GM18858 (cell line): ENCODE measurements around the gene MAP2K4.
"Not testable (repeated sequence)": the region's sequence is repeated elsewhere in the genome, so short reads cannot be mapped to it uniquely, and the experiment has no call there.

Source experiments
- ATAC-seq: cut with Tn5 transposase; IDR thresholded peaks from one replicate; pipeline ENCODE4 v1.9.1; 2021; ENCODE audit not compliant: unreplicated experiment

MAP2K4 gene

DNA sequence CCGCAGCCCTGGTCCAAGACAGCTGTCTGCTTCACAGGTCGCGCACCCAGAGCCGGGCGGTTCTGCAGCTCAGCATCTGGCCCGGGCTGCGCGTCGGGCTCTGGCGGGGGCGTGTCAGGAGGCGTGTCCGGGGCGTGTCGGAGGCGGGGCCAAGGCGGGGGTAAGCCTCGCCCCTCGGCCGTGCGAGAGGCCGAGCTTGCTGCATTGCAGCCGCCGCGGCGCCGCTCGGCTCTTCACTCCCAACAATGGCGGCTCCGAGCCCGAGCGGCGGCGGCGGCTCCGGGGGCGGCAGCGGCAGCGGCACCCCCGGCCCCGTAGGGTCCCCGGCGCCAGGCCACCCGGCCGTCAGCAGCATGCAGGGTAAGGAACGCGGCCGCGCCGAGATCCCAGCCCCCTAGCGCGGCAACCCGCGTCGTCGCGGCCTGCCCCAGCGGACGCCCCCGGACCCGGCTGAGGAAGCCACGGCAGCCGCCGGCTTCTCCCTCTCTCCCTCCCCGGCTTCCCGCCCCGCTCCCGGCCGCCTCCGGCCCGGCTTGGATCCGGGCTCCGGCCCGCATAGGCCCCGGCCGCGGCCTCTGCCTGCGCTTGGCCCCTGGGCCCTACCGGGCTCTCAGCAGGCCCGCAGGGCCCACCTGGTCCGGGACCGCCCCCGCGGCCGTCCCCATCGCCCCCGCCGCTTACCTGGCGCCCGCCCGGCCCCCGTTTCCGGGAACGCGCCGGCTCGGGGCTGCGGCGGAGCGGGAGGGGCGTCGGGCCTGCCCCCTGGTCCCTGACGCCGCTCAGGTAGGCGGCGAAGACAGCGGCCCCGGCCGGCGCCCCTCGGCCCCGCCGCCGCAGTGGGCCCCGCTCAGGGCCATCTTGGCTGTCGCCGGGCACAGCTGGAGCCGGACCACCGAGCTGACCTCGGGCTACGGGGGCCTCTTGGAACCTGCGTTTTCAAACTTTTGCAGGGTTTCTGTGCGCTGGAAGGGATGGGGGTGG lies at the start of gene MAP2K4:
MAP2K4 (plus strand) TSS at position 236 of the 981 bp plus-strand sequence; CDS start at position 246, 10 bp downstream.
- peak; percentile 82 for ATAC-seq

DNA sequence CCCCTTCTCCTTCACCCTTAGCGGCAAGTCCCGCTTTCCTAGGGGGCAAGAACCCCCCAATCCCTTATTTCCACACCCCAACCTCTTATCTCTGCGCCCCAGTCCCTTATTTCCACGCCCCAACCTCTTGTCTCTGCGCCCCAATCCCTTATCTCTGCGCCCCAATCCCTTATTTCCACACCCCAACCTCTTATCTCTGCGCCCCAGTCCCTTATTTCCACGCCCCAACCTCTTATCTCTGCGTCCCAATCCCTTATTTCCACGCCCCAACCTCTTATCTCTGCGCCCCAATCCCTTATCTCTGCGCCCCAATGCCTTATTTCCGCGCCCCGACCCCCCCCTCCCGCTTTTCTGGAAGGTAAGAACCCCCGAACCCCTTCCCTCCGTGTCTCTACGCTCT lies 47.9 kb upstream of the MAP2K4 start:
- not testable (repeated sequence) for ATAC-seq

- ATAC-seq: no peak
Measured at GRCh38 chr17:11979795-11980194, 40.9 kb upstream of the MAP2K4 start.

GRCh38 chr17:11980813-11981212 lies 39.9 kb upstream of the MAP2K4 start:
- no peak for ATAC-seq

DNA sequence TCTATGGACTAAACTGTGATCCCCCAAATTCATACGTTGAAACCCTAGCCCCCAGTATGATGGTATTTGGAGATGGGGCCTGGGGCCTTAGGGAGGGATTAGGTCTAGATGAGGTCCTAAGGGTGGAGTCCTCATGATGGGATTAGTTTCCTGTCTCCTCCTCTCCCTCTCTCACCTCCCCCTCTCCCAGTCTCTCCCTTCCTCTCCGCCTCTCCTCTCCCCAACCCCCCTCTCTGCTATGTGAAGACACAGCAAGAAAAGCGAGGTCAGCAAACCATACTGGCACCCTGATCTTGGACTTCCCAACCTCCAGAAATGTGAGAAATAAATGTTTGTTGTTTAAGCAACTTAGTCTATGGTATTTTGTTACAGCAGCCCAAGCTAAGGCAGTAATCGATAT lies 38.8 kb upstream of the MAP2K4 start:
- ATAC-seq: no peak

DNA sequence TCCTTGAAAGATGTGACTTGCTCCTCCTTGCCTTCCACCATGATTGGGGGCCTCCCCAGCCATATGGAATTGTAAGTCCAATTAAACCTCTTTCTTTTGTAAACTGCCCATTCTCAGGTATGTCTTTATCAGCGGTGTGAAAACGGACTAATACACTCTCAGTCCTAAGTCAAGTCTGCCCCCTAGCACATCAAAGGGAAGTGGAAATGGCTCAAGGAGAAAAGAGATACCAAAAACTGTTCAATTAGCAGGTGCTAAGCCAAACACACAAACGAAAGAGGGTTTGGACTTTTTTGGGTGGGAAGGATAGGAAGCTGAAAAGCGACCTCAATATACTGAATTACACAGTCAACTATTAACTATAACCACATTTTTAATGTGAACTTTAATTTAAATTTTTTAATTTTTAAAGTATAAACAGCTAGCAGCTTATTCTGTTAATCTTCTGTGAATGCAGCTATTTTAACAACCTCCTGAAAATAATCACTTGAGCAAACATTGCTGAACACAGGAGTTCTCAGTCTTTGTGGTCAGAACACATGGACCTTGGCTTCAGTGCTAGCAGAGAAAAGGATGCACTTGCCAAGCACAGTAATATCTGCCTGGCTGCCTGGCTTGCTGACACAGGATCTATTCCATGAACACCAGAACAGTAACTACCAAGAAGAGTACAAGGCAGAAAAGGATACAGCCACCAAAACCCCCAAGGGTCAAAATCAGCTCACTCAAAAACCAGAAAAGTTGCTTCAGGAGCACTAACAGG lies 34.3 kb upstream of the MAP2K4 start:
- ATAC-seq: no peak

- ATAC-seq: no peak
Measured at GRCh38 chr17:11986942-11987329, 33.7 kb upstream of the MAP2K4 start.

GRCh38 chr17:11990363-11990983 lies 30.2 kb upstream of the MAP2K4 start:
- no peak for ATAC-seq

DNA sequence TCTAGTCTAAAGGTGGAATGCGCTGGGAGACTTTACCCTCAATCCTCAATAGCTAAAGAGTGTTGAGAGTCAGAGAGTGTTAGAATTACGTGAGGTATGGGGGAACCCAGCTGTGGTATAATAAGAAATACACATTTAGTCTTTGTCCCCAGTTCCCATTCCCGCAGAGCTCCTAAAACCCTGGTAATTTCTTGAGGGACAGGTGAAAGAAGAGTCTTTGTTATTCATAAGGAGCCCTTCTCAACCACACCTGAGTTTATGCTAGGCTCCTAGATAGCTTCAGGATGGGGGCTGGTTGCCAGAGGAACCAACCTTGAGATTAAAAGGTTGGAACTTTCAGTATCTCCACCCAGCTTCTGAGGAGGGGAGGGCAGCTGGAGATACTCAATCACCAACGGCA lies 29.2 kb upstream of the MAP2K4 start:
- ATAC-seq: no peak

DNA sequence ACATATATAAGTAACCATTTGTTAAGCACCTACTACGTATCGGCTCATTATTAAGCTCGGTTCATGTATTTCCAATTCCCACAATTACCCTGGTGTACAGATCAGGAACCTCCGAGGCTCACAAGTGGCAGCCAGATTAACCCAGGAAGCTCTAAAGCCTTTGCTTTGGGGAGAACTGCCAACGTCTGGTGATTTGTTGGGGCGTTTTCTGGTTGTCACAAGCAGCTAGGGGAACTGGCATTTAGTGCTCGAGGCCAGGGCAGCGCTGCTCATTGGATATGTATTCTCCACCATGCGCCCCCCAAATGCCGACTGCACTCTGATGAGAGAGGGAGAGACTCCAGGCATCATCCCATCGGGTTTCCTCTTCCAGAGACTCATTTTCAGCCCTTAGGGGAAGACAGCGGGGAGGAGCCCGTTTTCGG lies 23.9 kb upstream of the MAP2K4 start:
- ATAC-seq: peak; percentile 15

DNA sequence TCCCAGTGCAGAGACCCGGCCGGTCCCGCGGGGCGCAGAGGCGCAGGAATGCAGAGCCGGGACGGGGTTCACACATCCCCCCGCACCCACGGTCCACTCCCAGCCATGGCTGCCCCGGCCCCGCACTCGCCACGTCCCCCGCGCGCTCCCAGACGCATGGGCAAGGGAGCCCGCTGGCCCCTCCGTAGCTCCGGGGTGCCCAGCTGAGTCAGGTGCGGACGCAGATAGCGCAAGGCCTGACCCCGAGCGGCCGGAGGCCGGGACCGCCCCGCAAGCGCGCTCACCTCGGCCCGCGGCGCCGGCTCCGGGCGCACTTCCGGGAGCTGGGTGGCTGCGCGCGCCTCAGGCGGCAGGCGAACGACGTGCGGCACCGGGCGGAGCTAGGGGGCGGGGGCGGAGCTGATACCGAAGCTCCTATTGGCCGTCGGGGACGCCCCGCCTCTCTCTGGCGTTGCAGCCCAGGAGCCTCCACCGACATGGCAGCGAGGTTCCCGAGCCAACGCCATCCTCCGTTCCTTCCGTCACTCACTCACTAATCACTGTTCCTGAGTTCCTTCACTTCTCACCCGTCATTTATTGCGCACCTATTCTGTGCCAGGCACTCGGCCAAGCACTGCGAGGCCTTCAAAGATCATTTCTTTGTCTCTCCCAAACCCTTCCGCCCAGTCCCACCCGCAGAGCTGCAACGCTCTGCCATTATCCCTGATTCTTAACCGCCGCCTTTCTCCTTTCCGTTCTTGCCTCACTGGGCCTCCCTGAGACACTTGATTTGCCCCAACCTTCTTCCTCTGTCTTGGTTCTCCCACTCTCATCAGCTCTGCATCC lies 23.3 kb upstream of the MAP2K4 start, which contains the start of gene ZNF18:
ZNF18 (minus strand) TSS at position 329 of the 825 bp plus-strand sequence. CDS start 4,646 bp downstream, outside the sequence.
- peak; percentile 93 for ATAC-seq

DNA sequence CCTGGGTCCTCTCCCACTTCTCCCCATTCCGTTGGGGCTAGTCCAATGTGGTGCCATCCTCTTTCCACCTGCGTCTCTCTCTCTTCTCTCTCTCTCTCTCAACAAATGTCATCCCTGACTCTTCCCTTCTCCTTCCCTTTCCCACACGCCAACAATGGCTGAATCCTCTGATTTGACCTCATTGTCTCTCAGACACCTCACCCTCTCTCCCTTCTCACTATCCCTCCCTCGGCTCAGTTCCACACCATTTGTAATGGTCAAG lies 22.8 kb upstream of the MAP2K4 start:
- no peak for ATAC-seq

- no peak for ATAC-seq
Measured at GRCh38 chr17:11999696-12000095, 21.0 kb upstream of the MAP2K4 start.

- no peak for ATAC-seq
Measured at GRCh38 chr17:12007466-12007865, 13.2 kb upstream of the MAP2K4 start.

DNA sequence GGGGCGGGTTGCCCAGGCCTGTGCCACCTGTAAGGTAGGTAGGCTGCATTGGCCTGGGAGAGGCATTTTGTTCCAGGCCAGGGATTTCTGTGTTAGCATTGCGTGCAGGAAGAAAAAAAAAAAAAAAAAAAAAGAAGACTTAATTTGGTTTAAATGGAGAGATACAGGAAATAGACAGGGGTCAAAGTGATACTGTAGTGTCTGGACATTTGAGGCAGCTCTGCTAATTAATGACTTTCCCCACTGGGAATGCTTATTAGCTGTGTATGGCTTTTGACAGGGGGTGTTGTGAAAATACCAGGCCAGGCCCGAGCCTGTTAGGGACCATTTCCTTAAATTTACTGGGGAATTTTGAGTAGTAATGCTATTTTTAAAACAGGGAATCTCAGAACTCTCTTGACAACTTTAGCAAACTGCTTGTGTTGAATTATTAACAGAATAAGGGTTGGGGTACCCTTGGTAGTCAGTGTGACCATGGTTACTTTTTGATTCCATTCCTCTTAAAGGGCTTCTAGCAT lies 1.0 kb downstream of the MAP2K4 start:
- no peak for ATAC-seq

- no peak for ATAC-seq
Measured at GRCh38 chr17:12022310-12022709, 1.6 kb downstream of the MAP2K4 start.

DNA sequence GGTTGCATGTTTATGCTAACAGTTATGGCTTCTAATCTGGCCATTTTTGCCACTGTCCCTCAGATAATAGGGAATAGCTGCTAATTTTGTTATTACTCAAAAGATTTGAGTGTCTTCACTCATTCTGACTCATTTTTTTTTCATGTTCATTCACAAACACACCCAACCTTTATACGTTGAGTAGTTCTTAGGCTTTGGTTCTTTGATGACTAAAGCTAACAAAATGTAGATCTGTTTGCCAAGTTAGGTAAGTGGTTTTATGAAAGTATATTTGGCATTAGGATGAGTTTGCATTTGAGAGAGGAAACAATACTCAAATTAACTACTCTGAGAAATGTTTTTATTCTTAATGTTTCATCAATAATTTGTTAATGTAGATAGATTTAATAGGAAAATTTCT lies 3.6 kb downstream of the MAP2K4 start:
- ATAC-seq: no peak

- ATAC-seq: no peak
Measured at GRCh38 chr17:12027658-12028057, 7.0 kb downstream of the MAP2K4 start.

DNA sequence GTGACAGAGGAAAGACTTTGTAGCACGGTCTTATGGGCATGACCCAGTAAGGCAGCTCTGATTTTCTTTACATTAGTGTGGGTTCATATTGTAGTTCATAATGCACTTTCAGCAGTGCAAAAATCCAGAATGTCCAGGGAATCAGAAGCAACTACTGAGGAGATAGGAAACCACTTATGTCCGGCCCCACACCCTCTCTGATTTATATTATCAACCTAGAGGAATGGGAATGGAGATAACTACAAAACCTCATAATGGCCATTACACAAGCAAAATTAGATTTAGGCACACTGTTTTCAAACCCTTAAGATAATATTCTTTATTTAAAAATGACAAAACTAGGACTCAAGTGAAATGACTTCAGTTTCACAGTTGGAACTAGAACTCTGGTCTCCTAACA lies 7.9 kb downstream of the MAP2K4 start:
- ATAC-seq: no peak

- no peak for ATAC-seq
Measured at GRCh38 chr17:12034538-12034937, 13.9 kb downstream of the MAP2K4 start.
